ENCODE results near the gene EHMT1.
"Not testable (repeated sequence)": the region's sequence is repeated elsewhere in the genome, so short reads cannot be mapped to it uniquely, and the experiment has no call there.

The EHMT1 gene

DNA sequence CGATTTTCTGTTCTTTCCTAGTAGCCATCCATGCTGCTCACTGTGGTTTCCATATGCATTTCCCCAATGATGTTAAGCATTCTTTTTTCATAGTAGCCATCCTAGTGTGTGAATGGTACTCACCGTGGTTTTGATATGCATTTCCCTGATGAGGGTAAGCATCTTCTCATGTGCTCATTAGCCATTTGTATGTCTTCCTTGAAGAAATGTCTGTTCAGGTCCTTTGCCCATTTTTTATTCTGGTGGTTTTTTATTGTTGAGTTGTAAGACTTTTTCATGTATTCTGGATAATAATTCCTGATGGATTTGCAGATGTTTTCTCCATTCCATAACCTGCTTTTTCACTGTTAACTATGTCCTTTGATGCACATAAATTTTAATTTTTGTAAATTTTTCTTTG lies 108.0 kb downstream of the EHMT1 start:
- H3K36me3 ChIP-seq (ENCODE audit: insufficient read depth, low read length): peaks cover 73% of the 10 kb centered on the region
- no peak overlapping the region for H3K27ac ChIP-seq
- no peak overlapping the region for H3K4me3 ChIP-seq

DNA sequence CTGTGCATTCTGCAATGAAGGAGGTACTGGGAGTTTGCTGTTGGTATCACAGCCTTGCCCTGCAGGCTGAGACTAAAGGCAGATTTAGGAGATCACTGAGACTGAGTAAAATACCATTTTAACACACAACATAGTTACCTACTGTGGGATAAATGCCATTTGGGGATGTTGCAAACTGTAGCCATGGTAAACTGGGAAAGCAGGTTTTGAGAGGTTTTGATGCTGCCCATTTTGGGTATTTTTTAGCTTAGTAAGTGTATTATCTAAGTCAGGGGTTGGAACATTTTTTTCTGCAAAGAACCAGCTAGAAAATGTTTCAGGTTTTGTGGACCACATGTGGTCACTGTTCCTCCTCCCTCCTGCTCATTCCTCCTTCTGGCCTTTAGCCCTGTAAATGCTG lies 108.9 kb downstream of the EHMT1 start:
- Histone ChIP-seq H3K36me3 (ENCODE audit: insufficient read depth, low read length) (peaks cover 80% of the 10 kb centered on the region), H3K9me3 (ENCODE audit: low read depth, low read length) (no peaks in the 10 kb centered on the region), H3K27ac (no peak overlapping the region), H3K4me3 (no peak overlapping the region), H3K9ac (ENCODE audit: insufficient read length) (no peak overlapping the region)
- no peak for DNase-seq (ENCODE audit: low read depth, low spot score)
- TF ChIP-seq EZH2 (IDR thresholded peaks at IDR 0.05): no peak

More for the DNA sequence above, 108.0 kb downstream of the EHMT1 start:
- TF ChIP-seq POLR2AphosphoS5 (IDR thresholded peaks at IDR 0.05; ENCODE audit: borderline replicate concordance, low read depth, low read length) (no peak), EZH2 (IDR thresholded peaks at IDR 0.05) (no peak), FOXP2 (optimal IDR thresholded peaks at IDR 0.05; ENCODE audit: control extremely low read depth, extremely low read length, insufficient read depth) (no peak)
- Histone ChIP-seq H3K9me3 (ENCODE audit: low read depth, low read length) (no peaks in the 10 kb centered on the region), H3K9ac (ENCODE audit: insufficient read length) (no peak overlapping the region)
- no peak for DNase-seq (ENCODE audit: low read depth, low spot score)

DNA sequence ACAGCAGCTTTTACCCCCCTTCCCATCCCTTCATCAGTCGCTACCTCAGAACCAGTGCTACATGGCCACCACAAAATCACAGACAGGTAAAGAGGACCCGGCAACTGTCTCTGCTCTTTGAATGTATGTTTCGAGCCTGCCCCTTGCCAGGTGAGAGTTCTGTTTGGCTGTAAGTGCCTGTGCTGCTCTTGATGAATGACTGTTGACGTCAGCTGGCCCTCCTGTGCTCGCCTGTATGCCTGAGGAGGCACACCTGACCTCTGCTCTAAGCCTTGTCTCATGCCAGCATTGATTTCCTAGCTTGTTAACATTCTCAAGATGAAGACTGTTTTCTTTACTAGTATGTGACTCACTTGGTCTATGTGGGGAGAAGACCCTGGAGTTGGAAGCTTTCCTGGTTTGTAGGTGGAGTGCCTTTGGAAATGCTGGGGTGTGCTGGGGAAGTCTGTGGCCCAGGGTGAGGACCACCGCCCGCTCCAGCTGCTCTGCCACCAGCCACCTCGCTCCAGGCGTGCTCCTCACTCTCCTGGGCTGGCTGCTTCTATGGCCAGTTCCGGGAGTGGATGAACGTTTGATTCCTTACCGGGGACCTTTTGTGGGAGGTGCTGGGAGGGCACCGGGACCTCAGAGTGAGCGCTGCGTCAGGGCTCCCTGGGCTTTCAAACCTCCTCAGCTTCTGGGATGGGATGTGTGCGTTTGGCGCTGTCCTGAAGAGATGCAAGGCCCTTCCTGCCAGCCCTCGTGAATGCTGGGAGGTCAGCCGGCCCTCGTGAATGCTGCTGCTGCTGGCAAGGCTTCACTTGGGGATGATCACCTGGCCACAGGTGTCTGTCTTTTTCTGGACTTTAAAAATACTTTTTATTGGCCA lies 109.9 kb downstream of the EHMT1 start:
- H3K9ac ChIP-seq (ENCODE audit: insufficient read length): no peak overlapping the region
- TF ChIP-seq EZH2 (IDR thresholded peaks at IDR 0.05) (no peak), POLR2AphosphoS5 (IDR thresholded peaks at IDR 0.05; ENCODE audit: borderline replicate concordance, low read depth, low read length) (no peak), FOXP2 (optimal IDR thresholded peaks at IDR 0.05; ENCODE audit: control extremely low read depth, extremely low read length, insufficient read depth) (no peak)
- H3K4me3 ChIP-seq: no peak overlapping the region
- no peak overlapping the region for H3K27ac ChIP-seq
- H3K36me3 ChIP-seq (ENCODE audit: insufficient read depth, low read length): peaks cover 89% of the 10 kb centered on the region
- DNase-seq (ENCODE audit: low read depth, low spot score): no peak
- H3K9me3 ChIP-seq (ENCODE audit: low read depth, low read length): no peaks in the 10 kb centered on the region

DNA sequence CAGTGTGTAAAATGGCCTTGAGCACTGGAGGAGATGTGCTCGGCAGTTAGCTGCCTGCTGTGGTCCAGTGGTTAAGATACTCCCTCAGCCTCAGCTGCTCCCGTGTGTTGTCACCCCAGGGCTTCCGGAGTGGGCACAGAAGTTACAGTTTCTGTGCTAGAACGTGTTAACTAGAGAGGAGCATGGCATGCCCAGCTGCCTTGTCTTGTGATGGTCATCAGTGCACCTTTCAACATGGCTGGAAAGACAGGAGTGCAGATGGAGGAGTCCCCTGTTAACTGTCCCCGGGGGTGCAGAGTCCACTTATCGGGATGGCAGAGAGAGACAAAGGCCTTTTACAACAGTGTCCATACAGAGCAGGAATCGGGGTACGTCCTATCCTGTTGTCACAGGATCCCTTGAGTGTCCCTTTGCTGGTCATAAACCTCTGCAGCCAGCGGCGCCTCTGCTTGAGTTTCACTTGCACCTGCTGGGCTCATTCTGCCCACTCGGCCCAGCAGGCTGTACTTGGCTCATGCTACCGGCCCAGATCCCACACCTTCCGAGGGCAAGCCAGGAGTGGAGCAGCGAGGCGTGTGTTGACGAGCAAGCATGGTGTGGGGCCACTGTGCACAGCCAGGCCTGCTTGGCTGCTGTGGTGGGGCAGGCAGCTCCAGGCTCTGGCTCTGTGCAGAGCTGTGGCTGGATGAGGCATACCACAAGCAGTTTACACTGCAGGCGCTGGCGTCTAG lies 112.6 kb downstream of the EHMT1 start:
- no peak for TF ChIP-seq EZH2 (IDR thresholded peaks at IDR 0.05)
- no peak for TF ChIP-seq POLR2AphosphoS5 (IDR thresholded peaks at IDR 0.05; ENCODE audit: borderline replicate concordance, low read depth, low read length)
- TF ChIP-seq FOXP2 (optimal IDR thresholded peaks at IDR 0.05; ENCODE audit: control extremely low read depth, extremely low read length, insufficient read depth): no peak
- no peak overlapping the region for H3K9ac ChIP-seq (ENCODE audit: insufficient read length)

DNA sequence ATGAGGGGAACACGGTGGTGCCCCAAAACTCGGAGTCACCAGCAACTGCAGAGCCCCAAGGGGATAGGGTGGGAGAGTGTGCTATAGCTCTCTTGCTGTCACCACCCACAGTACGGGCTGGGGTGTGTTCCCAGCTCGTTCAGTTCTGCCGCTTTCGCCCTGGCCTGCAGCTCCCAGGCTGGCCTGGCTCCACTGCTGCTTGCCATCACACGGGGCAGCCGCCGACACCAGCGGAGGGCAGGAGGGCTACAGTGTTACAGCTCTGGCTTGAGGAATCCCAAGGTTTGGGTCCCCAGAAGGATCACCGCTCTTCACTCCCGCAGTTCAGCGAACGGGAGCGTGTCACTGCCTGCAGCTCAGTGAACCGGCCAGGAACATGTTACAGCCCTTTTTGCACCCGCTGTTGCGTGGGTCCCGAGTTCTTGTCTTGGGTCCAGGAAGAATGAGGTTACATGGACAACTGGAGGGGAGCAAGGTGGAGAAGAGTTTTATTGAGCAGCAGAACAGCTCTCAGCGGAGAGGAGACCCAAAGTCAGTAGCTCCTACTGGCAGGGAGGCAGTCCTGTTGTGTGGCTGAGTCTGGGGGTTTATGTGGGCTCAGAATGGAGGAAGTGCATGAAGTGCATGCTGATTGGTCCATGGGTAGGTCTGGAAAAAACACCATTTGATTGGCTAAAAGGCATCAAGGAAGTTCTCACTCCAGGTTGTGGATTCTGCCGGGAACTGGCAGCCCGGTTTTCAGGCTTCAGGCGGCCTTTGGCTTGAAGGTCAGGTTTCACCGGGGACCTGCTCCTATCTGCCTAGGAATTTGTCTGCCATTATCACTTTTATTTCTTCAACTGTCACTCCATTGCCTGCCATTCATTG lies 113.4 kb downstream of the EHMT1 start:
- H3K4me3 ChIP-seq: no peak overlapping the region
- no peak overlapping the region for H3K9ac ChIP-seq (ENCODE audit: insufficient read length)
- TF ChIP-seq POLR2AphosphoS5 (IDR thresholded peaks at IDR 0.05; ENCODE audit: borderline replicate concordance, low read depth, low read length) (no peak), FOXP2 (optimal IDR thresholded peaks at IDR 0.05; ENCODE audit: control extremely low read depth, extremely low read length, insufficient read depth) (no peak), EZH2 (IDR thresholded peaks at IDR 0.05) (no peak)
- H3K27ac ChIP-seq: no peak overlapping the region
- H3K9me3 ChIP-seq (ENCODE audit: low read depth, low read length): 0 out of 2 replicates have a peak, but pooled peaks cover 4% of the 10 kb centered on the region
- H3K36me3 ChIP-seq (ENCODE audit: insufficient read depth, low read length): peaks cover 75% of the 10 kb centered on the region
- DNase-seq (ENCODE audit: low read depth, low spot score): no peak

More for the DNA sequence above, 112.6 kb downstream of the EHMT1 start:
- Histone ChIP-seq H3K36me3 (ENCODE audit: insufficient read depth, low read length) (peaks cover 82% of the 10 kb centered on the region), H3K4me3 (no peak overlapping the region), H3K27ac (no peak overlapping the region), H3K9me3 (ENCODE audit: low read depth, low read length) (0 out of 2 replicates have a peak, but pooled peaks cover 4% of the 10 kb centered on the region)
- no peak for DNase-seq (ENCODE audit: low read depth, low spot score)

DNA sequence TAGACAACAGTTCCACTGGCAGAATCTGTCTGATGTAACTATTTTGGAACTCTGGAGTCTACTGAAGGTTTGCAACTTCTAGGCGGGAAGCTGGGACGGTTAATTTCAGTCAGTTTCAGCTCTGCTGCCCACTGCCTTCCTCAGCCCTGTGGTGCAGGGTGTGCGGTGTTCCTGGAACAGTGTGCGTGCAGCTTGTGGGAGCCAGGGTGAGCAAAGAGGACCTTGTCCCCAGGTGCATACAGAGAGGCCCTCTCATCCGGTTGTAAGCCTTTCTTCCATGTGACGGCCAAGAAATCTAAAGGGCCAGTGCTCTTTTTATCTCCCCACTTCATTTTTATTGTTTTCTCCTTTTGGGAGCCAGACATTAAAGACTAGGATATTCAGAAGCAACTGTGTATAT lies 114.6 kb downstream of the EHMT1 start:
- DNase-seq (ENCODE audit: low read depth, low spot score): no peak
- H3K9ac ChIP-seq (ENCODE audit: insufficient read length): no peak overlapping the region
- no peak overlapping the region for H3K4me3 ChIP-seq
- H3K9me3 ChIP-seq (ENCODE audit: low read depth, low read length): 0 out of 2 replicates have a peak, but pooled peaks cover 4% of the 10 kb centered on the region
- H3K27ac ChIP-seq: no peak overlapping the region
- no peak for TF ChIP-seq FOXP2 (optimal IDR thresholded peaks at IDR 0.05; ENCODE audit: control extremely low read depth, extremely low read length, insufficient read depth)
- no peak for TF ChIP-seq EZH2 (IDR thresholded peaks at IDR 0.05)
- no peak for TF ChIP-seq POLR2AphosphoS5 (IDR thresholded peaks at IDR 0.05; ENCODE audit: borderline replicate concordance, low read depth, low read length)
- peaks cover 62% of the 10 kb centered on the region for H3K36me3 ChIP-seq (ENCODE audit: insufficient read depth, low read length)

DNA sequence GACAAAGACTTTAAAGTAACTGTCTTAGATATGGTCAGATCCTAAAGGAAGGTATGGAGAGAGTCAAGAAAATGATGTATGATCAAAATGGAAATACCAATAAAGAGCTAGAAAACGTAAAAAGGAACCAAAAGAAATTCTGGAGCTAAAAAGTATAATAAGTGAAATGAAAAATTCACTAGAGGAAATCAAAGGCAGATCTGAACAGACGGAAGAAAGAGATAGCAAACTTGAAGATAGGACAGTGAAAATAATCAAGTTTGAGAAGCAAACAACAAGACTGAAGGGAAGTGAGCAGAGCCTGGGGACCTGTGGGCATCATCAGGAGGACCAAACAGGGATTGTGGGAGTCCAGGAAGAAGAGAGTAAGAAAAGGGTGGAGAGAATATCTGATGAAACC lies 115.4 kb downstream of the EHMT1 start:
- DNase-seq (ENCODE audit: low read depth, low spot score): no peak
- H3K27ac ChIP-seq: no peak overlapping the region
- H3K9ac ChIP-seq (ENCODE audit: insufficient read length): no peak overlapping the region
- peaks cover 56% of the 10 kb centered on the region for H3K36me3 ChIP-seq (ENCODE audit: insufficient read depth, low read length)
- TF ChIP-seq POLR2AphosphoS5 (IDR thresholded peaks at IDR 0.05; ENCODE audit: borderline replicate concordance, low read depth, low read length) (no peak), FOXP2 (optimal IDR thresholded peaks at IDR 0.05; ENCODE audit: control extremely low read depth, extremely low read length, insufficient read depth) (no peak), EZH2 (IDR thresholded peaks at IDR 0.05) (no peak)
- H3K9me3 ChIP-seq (ENCODE audit: low read depth, low read length): 0 out of 2 replicates have a peak, but pooled peaks cover 4% of the 10 kb centered on the region
- H3K4me3 ChIP-seq: no peak overlapping the region

DNA sequence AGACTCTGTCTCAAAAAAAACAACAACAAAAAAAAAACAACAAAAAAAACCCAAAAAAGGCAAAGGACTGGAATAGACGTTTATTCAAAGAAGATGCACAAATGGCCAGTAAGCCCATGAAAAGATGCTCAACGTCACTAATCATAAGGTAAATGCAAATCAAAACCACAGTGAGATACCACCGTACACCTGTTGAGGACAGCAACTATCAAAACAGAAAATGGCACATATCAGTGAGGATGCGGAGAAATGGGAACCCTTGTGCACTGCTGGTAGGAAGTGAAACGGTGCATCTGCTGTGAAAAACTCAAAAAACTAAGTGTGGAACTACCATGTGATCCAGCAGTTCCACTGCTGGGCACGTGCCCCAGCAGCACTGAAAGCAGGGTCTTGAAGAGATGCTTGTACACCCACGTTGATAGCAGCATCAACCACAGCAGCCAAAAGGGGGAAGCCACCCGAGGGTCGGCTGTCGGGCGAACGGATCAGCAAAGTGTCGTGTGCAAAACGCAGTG lies 119.4 kb downstream of the EHMT1 start:
- H3K4me3 ChIP-seq; H3K9ac ChIP-seq (ENCODE audit: insufficient read length); DNase-seq (ENCODE audit: low read depth, low spot score); H3K27ac ChIP-seq; H3K9me3 ChIP-seq (ENCODE audit: low read depth, low read length): not testable (repeated sequence)
- peaks cover 24% of the 10 kb centered on the region for H3K36me3 ChIP-seq (ENCODE audit: insufficient read depth, low read length)
